Esophagus muscularis mucosa (tissue), 4 donors: Measurements from ENCODE around the gene EPHA6. TPM values are rescaled to one million over a fixed set of nuclear protein-coding genes. Genes with fewer than 3 reads are reported as not detected.

Experiments
- DNase-seq: peaks from one replicate; pipeline ENCODE4 v3.0.0-alpha.2; 2017; ENCODE audit errors: extremely low spot score
- H3K27ac ChIP-seq, 4 donors: fragments of 200-600 bp; sonication (generic); replicated peaks in 1 of 4; 1 replicate in 3 of 4; 2 replicates in 1 of 4; pipeline ENCODE4 v1.5.1; 2016 to 2019; ENCODE audit warnings: mild to moderate bottlenecking in 1 of 4
- H3K27me3 ChIP-seq, 4 donors: fragments of 200-600 bp; sonication (generic); one replicate each; pipeline versions ENCODE4 v1.5.1 to v1.6.0; 2016 to 2019
- H3K36me3 ChIP-seq, 4 donors: fragments of 200-600 bp; sonication (generic); one replicate each; pipeline ENCODE4 v1.5.1; 2016 to 2019
- H3K4me1 ChIP-seq, 4 donors: fragments of 200-600 bp; sonication (generic); one replicate each; pipeline ENCODE4 v1.5.1; 2016 to 2019
- H3K4me3 ChIP-seq, 4 donors: fragments of 200-600 bp; sonication (generic); 1 replicate in 2 of 4; 2 replicates in 2 of 4; pipeline ENCODE4 v1.5.1; 2016 to 2019; ENCODE audit warnings: mild to moderate bottlenecking in 4 of 4, moderate library complexity in 1 of 4
- H3K9me3 ChIP-seq, 4 donors: fragments of 200-600 bp; sonication (generic); 1 replicate in 3 of 4; 2 replicates in 1 of 4; pipeline ENCODE4 v1.5.1; 2016 to 2019
- CTCF ChIP-seq, 3 experiments: fragments of 200-600 bp in 2 of 3; fragments of 450-650 bp in 1 of 3; sonication (generic) in 2 of 3; IDR thresholded peaks; one replicate each; pipeline ENCODE4 v1.5.1; 2017 to 2019; ENCODE audit warnings: antibody characterized with exemption in 3 of 3, mild to moderate bottlenecking in 2 of 3, moderate library complexity in 1 of 3
- EP300 ChIP-seq: sonication (generic); formaldehyde crosslinking; IDR thresholded peaks from one replicate; pipeline ENCODE4 v1.6.1; 2017; ENCODE audit warnings: antibody characterized with exemption
- POLR2A ChIP-seq: fragments of 450-650 bp; IDR thresholded peaks from one replicate; pipeline ENCODE4 v1.6.1; 2017; ENCODE audit warnings: antibody characterized with exemption, moderate library complexity, mild to moderate bottlenecking, low read depth
- POLR2AphosphoS5 ChIP-seq, 2 donors: sonication (generic); formaldehyde crosslinking; IDR thresholded peaks; one replicate each; pipeline ENCODE4 v1.6.1; 2017; ENCODE audit warnings: antibody characterized with exemption in 2 of 2
- WGBS: methylation state at CpG from one replicate; pipeline ENCODE4 v1.1.5; 2018; 5-methylcytosine and 5-hydroxymethylcytosine counted together
- intact Hi-C: fragments of 100-400 bp; cut with DNase I; formaldehyde crosslinking; loops from one replicate; pipeline ENCODE4 v1.15.1; 2023
- total RNA-seq, 4 donors: library from RNA; depleted of rRNA; stranded (reverse); fragments of >200 nt; gene quantifications; one replicate each; pipeline versions ENCODE4 v1.1.0 to v1.2.1, GENCODE V29; 2016

The EPHA6 gene
- total RNA-seq, 4 donors from 2014 or later: 1.8 to 8.3 (median 4.2) TPM

- intact Hi-C loops: no loop called here
- Histone ChIP-seq H3K27ac (no peak overlapping the region), H3K4me3 (no peak overlapping the region), H3K4me1 (peaks cover 0 to 5% (median 0%) of the 10 kb centered on the region in 4 donors), H3K36me3 (no peaks in the 10 kb centered on the region), H3K27me3 (no peaks in the 10 kb centered on the region), H3K9me3 (no peaks in the 10 kb centered on the region)
- TF ChIP-seq POLR2A (no peak), CTCF (IDR thresholded peaks at IDR 0.05) (no peak), POLR2AphosphoS5 (IDR thresholded peaks at IDR 0.05) (no peak), EP300 (no peak)
- no peak for DNase-seq
Observed at GRCh38 chr3:96844204-96844514, 29.8 kb downstream of the EPHA6 start.

- Histone ChIP-seq H3K4me3 (no peak overlapping the region), H3K27ac (no peak overlapping the region), H3K36me3 (no peaks in the 10 kb centered on the region), H3K27me3 (no peaks in the 10 kb centered on the region), H3K9me3 (no peaks in the 10 kb centered on the region), H3K4me1 (no peaks in the 10 kb centered on the region)
- TF ChIP-seq EP300 (no peak), POLR2AphosphoS5 (IDR thresholded peaks at IDR 0.05) (no peak), CTCF (IDR thresholded peaks at IDR 0.05) (no peak), POLR2A (no peak)
- DNase-seq: no peak
- 93% methylated on average over 2 of the region's 2 CpGs for WGBS
- intact Hi-C loops: no loop called here
Observed at GRCh38 chr3:96852849-96853248, 38.5 kb downstream of the EPHA6 start.

- 93% methylated on average over 1 of the region's 1 CpG for WGBS
- no peaks in the 10 kb centered on the region for H3K4me1 ChIP-seq
- TF ChIP-seq EP300 (no peak), CTCF (IDR thresholded peaks at IDR 0.05) (no peak), POLR2A (no peak), POLR2AphosphoS5 (IDR thresholded peaks at IDR 0.05) (no peak)
- no peaks in the 10 kb centered on the region for H3K9me3 ChIP-seq
- H3K27ac ChIP-seq: no peak overlapping the region
- H3K4me3 ChIP-seq: no peak overlapping the region
- intact Hi-C loops: loop anchor here (5.0 kb wide), 1 partner anchor 856 kb away; no protein-coding TSS in a partner anchor
- H3K27me3 ChIP-seq: no peaks in the 10 kb centered on the region
- H3K36me3 ChIP-seq: no peaks in the 10 kb centered on the region
- no peak for DNase-seq
Observed at GRCh38 chr3:96860882-96861281, 46.5 kb downstream of the EPHA6 start.

GRCh38 chr3:96863129-96863740 is 48.8 kb downstream of the EPHA6 start:
- Histone ChIP-seq H3K4me1 (no peaks in the 10 kb centered on the region), H3K4me3 (no peak overlapping the region), H3K9me3 (no peaks in the 10 kb centered on the region), H3K36me3 (no peaks in the 10 kb centered on the region), H3K27ac (no peak overlapping the region), H3K27me3 (no peaks in the 10 kb centered on the region)
- TF ChIP-seq POLR2AphosphoS5 (IDR thresholded peaks at IDR 0.05) (no peak), POLR2A (no peak), CTCF (IDR thresholded peaks at IDR 0.05) (peak; percentile 54 to 66 (median 54)), EP300 (no peak)
- intact Hi-C loops: loop anchor here (5.0 kb wide), 1 partner anchor 854 kb away; no protein-coding TSS in a partner anchor
- no peak for DNase-seq
- 4% methylated on average over 1 of the region's 1 CpG for WGBS

GRCh38 chr3:96865605-96866004 is 51.2 kb downstream of the EPHA6 start:
- intact Hi-C loops: no loop called here
- H3K27ac ChIP-seq: no peak overlapping the region
- no peaks in the 10 kb centered on the region for H3K9me3 ChIP-seq
- DNase-seq: no peak
- no peaks in the 10 kb centered on the region for H3K27me3 ChIP-seq
- H3K4me1 ChIP-seq: no peaks in the 10 kb centered on the region
- H3K36me3 ChIP-seq: no peaks in the 10 kb centered on the region
- 72% methylated on average over 2 of the region's 2 CpGs for WGBS
- no peak for TF ChIP-seq POLR2AphosphoS5 (IDR thresholded peaks at IDR 0.05)
- no peak for TF ChIP-seq CTCF (IDR thresholded peaks at IDR 0.05)
- no peak for TF ChIP-seq POLR2A
- TF ChIP-seq EP300: no peak
- no peak overlapping the region for H3K4me3 ChIP-seq
